Measurements from ENCODE around the gene TMC5. TPM values are rescaled to one million over a fixed set of nuclear protein-coding genes. Genes with fewer than 3 reads are reported as not detected.

Gene TMC5
- total and polyA plus RNA-seq, 2 of the 13 experiments (the other 11 are each of a cell fraction or from before 2014, with no cell fraction given): 0.09 to 0.41 TPM

- TF ChIP-seq MBD4 (IDR thresholded peaks at IDR 0.05; ENCODE audit: borderline replicate concordance, low read length) (no peak), EHMT2 (IDR thresholded peaks at IDR 0.05; ENCODE audit: borderline replicate concordance, low read depth, low read length) (no peak), NR2F1 (CRISPR knock-in tag; IDR thresholded peaks at IDR 0.05) (no peak), POLR2G (IDR thresholded peaks at IDR 0.05; ENCODE audit: low read depth, low read length) (no peak), ZNF121 (CRISPR knock-in tag; IDR thresholded peaks at IDR 0.05) (no peak), ZNF691 (CRISPR knock-in tag; IDR thresholded peaks at IDR 0.05; ENCODE audit: borderline replicate concordance, low read depth) (no peak), ZBTB40 (IDR thresholded peaks at IDR 0.05) (no peak), ZBTB40 (CRISPR knock-in tag; IDR thresholded peaks at IDR 0.05) (no peak), SMAD3 (CRISPR knock-in tag; IDR thresholded peaks at IDR 0.05) (no peak), CHCHD3 (CRISPR knock-in tag; IDR thresholded peaks at IDR 0.05) (no peak), ZNF160 (CRISPR knock-in tag; IDR thresholded peaks at IDR 0.05) (no peak), CTCF (CRISPR knock-in tag; IDR thresholded peaks at IDR 0.05) (no peak), MNT (IDR thresholded peaks at IDR 0.05) (no peak), HOXA9 (CRISPR knock-in tag; IDR thresholded peaks at IDR 0.05; ENCODE audit: borderline replicate concordance) (no peak), SMARCE1 (IDR thresholded peaks at IDR 0.05; ENCODE audit: borderline replicate concordance) (no peak)
These were observed 105.5 kb downstream of the TMC5 start (continued) for GRCh38 chr16:19523184-19523558.
